NCI-H774 (cell line): Measurements from ENCODE around the gene TLR9.

Source experiments
- DNase-seq: peaks from one replicate; lab custom pipeline; 2025; lab: John Stamatoyannopoulos, UW

TLR9 gene

DNA sequence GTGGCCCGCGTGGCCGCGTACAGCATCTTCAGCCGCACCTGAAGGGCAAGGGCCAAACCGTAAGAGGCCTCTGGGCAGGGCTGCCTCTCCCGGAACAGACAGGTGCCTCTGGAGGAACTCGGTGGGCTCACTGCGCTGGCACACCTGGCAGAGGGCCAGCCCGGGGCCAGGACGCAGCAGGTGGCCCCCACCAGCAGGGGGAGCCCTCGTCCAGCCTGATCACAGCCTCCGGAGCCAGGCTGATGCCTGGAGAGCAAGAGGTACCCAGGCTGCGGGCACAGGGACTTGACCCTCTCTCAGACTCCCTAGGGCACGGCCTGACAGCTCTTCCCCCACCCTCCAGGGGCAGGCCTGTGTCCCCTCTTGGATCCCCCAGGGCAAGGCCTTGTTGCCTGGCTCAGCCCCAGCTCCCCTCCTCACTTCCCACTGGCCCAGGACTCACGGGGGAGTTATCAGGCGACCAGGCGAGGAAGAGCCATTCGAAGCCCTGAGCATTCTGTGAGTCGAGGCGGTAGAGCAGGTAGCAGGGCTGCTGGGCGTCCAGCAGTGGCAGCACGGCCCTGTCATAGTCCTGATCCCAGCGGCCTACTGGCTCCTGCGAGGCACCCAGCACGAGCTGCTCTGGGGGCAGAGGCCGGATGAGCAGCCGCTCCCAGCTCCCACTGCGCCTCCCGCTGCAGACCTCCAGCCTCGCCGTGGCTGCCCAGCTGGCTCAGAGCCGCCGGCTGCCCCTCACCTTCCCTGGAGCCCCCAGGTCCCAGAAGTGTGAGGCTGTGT, 6.2 kb upstream of the TLR9 start:
- no peak for DNase-seq

DNA sequence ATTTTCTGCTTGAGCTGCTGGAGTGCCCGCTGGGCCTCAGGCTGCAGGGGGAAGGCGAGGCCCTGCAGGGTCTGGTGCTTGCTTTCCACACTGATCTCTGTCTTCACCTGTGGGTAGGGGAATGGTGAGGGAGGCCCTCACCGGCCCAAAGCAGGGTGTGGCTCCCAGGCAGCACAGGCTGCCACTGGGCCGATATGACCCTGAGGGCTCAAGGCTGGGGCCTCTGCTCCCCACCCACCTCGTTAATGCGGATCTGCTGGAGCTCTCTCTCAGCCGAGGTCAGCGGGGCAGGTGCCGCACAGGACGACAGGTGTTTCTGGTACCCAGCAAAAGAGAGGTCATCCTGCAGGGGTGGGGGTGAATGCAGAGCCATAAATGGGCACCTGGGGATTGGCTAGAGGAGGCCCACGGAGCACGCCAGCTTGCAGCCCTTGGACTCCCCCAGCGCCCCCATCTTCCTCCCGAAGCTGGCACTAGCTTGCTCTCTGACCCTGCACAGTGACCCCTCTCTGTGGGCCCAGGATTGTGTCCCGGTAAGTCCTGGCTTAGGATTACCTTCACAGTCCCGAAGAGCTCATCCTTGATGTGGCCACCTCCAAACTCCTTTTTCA, 5.5 kb upstream of the TLR9 start:
- no peak for DNase-seq

DNA sequence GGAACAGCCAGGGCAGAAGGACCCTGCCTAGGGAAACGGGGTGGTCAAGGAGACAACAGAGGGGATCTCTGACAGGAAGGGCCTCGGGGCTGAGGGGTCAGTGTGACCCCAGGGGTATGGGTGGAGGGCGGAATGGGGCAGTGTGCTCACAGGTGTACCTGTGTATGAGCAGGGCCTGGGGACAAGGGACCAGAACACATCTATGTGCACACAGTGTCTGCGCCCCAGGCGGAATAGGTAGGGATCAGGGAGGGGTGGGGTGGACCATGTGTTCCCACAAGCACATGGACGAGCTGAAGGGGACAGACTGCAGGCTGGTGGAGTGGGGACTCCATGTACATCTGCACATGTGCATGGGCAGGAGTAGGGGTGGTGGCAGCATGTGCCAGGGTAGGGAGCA, 5.0 kb upstream of the TLR9 start:
- no peak for DNase-seq

DNA sequence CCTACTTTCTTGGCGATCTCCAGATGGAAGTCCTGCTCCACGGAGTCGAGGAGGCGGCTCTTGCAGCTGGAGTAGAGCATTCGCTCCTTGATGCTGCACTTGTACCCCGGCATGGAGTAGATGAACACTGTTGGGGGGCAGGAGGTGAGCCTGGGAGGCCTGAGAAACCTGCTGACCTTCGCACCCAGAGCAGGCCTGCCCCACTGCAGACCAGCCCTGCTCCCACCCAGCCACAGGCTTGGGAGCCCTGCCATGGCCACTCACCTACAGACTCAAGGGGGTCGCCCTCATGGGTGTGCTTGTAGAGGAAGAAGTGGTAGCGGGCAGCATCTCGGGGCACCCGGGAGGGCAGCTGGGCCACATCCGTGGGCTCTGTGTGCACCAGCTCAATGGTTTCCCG, 4.2 kb upstream of the TLR9 start:
- DNase-seq = no peak

DNA sequence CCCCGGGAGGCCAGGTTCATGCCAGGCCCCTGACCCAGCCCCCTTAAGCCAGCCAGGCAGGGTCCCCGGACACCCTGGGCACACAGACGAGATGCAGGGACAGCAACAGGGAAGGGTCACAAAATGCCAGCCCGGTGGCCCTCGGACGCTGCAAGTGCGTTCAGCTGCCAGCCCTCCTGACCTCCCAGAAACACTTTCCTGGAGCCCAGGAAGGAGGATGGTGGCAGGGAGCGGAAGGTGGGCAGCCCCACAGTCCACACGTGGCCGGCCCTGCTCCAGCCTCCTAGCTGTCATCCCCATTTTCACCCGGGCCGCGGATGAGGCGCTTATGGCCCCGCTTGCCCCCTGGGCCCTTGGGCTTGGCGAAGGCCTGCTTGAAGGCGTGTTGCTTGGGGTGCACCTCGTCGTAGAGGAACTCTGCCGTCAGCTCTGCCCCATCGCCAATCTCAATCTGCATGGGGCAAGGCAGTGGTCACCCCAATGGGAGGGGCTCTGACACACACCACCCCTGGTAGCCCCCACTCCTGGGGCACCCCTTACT, 3.4 kb upstream of the TLR9 start:
- DNase-seq = no peak

DNA sequence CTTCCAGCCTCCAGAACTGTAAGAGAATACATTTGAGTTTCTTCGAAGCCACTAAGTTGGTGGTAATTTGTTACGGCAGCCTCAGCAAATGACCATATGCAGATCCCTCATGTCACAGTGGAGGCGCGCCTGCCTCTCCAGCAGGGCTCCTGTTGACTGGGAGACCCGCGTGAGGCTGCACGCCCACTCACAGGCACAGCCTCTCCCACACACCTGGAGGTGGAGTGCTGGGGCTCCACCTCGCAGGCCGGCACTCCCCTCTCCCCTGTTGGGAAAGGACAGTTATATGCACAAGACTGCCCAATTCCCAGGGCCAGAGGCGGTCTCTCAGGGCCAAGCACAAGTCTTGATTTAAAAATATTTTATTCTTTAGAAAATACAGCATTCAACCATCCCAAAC, 2.8 kb upstream of the TLR9 start:
- no peak for DNase-seq

DNA sequence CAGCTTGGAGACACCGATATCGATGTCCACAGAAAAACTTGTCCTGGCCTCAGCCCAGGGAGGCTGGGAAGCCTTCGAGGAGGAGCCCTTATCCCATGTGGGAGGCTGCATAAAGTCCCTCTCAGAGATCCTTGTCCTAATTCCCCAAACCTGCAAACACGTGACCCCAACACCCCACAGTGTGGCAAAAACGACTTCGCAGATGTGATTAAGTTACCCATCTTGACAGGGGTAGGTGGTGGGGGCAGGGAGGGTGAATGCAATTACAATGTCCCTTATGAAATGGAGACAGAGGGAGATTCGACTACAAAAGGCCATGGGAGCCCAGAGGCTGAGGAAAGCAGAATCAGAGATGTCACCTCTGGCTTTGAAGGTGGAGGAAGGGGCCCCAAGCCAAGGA, 2.3 kb upstream of the TLR9 start:
- DNase-seq = no peak

DNA sequence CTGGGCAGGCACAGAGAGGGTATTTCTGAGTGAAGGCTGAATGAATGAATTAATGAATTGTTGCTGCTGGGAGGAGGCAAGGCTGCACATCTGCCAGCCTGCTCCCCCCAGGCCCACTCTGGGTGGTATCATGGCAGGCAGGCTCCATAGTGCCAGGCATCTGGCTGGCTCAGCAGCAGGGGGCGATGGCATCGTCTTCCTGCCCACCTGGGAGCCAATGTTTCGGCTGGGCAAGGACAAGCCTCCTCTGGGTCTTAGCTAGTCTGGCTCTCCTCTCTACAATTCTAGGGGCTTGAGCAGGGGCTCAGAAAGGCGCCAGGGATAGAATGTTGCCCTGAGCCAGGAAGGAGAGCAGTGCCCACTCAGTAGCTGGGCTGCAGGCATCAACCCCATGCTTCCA, 1.7 kb upstream of the TLR9 start:
- no peak for DNase-seq

DNA sequence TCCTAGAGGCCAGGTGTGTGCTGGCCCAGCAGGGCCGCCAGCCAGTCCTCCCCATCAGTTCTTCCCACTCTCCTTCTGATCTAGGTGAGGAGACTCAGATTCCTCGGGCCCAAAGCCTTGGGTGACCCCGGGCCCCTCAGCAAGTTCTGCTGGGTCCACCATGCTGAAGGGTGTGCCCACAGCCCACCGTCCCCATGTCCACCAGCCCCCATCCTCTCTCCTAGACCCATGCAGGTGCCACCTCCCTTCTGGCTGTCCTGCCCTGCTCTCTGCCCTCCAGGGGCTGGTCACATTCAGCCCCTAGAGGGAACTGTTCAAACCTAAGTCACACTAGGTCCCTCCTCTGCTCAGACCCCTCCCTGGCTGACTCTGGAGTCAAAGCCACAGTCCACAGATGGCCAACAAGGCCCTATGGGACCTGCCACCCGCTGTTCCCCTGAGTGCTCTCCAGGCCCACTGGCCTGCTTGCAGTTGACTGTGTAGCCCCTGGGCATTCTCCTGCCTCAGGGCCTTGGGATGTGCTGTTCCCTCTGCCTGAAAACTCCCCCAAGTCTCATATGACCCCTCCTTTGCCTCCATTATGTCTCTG, 878 bp upstream of the TLR9 start:
- DNase-seq = no peak

DNA sequence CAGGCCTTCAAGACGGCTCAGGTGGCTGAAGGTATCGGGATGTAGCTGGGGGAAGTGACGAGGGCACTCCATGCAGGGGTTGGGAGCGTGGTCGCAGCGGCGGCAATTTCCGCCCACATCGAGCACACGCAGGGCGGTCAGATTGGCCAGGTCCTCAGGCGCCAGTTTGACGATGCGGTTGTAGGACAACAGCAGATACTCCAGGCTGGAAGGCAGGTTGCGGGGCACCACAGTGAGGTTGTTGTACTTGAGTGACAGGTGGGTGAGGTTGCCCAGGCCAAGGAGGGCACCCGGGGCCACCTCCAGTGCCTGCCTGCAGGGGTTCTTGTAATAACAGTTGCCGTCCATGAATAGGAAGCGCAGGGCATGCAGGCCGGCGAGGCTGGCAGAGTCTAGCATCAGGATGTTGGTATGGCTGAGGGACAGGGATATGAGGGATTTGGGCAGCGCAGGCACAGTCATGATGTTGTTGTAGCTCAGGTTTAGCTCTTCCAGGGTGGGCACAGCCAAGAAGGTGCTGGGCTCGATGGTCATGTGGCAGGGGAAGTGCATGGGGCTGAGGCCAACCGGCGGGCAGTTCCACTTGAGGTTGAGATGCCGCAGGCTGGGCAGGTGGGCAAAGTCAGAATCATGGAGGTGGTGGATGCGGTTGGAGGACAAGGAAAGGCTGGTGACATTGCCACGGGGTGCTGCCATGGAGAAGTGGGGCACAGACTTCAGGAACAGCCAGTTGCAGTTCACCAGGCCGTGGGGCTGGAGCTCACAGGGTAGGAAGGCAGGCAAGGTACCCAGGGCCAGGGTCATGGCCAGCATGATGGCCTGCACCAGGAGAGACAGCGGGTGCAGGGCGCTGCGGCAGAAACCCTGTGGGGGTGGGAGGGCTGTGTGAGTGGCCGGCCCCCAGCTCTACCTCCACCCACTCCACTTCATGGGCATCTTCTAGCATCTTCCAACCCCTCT, 1.7 kb downstream of the TLR9 start:
- DNase-seq = no peak

DNA sequence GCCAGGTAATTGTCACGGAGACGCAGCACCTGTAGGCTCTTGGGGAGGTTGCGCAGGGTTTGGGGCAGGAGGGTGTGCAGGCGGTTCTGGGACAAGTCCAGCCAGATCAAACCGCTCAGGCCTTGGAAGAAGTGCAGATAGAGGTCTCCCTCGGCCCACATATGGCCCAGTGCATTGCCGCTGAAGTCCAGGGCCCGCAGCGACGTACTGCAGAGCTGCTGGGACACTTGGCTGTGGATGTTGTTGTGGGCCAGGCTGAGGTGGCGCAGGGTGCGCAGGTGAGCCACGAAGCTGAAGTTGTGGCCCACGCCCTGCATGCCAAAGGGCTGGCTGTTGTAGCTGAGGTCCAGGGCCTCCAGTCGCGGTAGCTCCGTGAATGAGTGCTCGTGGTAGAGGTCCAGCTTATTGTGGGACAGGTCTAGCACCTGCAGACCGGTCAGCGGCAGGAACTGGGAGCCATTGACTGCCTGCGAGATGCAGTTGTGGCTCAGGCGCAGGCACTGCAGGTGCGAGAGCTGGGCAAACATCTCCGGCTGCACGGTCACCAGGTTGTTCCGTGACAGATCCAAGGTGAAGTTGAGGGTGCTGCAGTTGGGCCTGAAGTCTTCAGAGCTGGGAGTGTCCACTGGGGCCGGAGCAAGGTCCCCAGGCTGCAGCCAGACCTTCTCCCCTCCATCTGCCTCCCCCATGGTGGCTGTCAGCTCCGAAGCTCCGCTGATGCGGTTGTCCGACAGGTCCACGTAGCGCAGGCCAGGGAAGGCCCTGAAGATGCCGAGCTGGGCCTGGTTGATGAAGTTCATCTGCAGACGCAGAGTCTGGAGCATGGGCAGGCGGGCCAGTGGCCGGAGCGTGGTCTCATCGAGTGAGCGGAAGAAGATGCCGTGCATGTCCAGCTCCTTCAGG, 2.9 kb downstream of the TLR9 start:
- no peak for DNase-seq

DNA sequence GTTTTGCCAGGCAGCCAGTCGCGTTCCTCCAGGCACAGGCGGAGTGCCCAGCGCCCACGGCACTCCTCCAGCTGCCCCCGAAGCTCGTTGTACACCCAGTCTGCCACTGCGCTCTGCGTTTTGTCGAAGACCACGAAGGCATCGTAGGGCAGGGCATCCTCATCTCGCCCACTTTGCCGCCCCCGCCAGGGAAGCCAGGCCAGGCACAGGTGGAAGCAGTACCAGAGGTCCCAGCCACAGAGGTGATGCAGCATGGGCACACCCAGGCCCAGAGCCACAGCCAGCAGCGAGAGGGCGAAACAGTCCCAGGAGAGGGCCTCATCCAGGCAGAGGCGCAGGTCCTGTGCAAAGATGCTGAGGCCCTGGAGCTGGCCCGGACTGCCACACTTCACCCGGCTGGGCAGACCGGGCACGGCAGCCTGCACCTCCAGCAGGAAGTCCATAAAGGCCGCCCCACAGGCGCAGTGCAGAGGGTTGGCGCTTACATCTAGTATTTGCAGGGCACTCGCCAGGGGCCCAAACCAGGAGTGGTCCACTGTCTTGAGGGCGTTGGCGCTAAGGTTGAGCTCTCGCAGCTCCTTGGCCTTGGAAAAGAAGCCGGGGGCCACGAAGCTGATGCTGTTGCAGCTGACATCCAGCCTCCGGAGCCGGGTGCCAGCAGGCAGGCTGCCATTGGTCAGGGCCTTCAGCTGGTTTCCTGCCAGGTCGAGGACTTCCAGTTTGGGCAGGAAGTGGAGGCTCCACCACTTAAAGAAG, 3.7 kb downstream of the TLR9 start:
- no peak for DNase-seq

DNA sequence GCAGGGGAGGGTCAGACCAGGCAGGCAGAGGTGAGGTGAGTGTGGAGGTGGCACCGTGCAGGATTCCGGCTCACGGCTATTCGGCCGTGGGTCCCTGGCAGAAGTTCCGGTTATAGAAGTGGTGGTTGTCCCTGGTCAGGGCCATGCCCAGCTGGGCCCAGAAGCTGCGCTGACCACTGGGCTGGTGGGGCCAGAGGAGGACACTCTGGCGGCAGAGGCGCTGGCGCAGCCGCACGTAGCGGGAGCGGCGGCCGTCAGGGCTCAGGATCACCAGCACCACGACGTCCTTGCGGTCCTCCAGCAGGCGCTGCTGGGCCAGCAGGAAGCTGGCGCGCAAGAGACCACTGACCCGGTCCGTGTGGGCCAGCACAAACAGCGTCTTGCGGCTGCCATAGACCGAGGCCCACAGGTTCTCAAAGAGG, 4.3 kb downstream of the TLR9 start:
- DNase-seq = no peak

DNA sequence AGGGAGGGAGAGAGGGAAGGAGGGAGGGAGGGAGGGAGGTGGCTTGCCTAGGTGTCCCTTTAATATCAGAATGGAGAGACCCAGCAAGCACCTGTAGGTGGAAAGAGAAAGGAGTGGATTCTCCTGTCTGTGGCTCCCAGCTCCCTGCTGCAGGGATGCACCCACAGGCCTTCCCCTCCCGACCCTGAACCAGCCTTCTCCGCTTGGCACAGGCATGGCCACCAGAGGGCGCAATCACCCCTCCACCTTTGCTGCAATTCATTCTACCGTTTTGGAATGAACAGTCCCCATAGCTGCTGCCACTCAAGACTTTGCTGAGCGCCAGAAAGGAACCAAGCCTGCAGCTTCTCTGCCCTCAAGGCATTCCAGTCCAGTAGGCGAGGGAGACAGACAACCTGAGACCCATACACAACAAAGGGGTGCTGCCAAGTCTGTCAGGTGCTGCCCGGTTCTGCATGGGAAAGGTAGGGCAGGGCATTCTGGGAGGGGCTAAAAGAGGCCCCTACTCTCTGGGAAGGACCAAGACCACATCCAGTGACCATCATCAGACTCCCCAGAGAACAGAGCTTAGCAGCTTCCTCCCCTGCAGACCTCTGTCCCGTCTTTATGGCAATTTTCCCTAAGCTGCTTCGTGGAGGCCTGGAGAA, 4.9 kb downstream of the TLR9 start:
- DNase-seq = peak; percentile 3

DNA sequence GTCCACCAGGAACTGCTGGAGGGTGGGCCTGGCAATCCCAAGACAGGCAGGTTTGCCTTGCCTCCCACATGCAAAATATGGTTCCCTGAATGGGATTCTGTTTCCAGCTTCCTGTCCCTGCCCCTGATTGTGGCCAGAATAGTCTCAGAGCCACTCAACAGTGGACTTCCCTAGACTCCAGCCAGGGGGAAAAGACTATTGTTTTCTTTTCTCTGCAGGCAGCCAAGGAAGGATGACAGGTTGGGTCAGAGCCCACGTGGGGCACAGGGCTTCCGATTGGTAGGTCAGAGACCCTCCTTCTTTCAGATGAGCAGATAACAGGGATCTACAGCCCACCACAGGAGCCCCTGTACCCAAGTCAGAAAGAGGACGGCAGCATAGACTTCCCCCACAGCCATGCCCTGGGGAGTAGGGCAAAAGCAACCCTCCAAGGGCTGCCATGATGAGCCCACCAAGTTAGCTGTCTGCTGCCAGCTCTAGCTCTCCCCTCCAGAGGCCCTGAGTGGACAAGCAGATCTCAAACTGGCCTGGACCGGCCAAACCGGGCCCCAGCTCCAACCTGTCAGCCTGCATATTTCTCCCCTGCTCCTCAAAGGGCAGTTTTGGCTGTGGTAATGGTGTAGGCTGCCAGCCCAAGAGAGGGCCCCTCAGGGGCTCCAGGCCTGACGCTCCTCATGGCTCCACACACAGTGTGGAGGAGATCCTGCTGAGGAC, 6.4 kb downstream of the TLR9 start:
- no peak for DNase-seq

DNA sequence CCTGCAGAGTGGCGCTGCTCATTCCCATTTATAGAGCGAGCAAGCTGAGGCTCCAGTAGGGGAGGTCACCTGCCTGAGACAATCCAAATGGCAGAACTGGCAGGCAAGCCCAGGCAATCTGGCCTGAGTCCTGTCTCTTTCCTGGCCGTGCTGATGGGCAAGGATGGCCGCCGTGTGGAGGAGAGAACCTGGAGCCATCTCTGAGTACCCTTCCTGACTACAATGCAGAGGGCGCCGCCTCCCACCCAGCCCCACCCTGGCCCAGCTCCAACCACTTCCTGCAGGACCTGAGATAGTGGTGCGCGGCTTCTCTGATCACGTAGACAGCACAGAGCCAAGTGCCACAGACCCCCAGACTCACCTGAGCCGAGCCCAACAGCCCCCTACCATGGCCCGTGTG, 7.0 kb downstream of the TLR9 start:
- no peak for DNase-seq

DNA sequence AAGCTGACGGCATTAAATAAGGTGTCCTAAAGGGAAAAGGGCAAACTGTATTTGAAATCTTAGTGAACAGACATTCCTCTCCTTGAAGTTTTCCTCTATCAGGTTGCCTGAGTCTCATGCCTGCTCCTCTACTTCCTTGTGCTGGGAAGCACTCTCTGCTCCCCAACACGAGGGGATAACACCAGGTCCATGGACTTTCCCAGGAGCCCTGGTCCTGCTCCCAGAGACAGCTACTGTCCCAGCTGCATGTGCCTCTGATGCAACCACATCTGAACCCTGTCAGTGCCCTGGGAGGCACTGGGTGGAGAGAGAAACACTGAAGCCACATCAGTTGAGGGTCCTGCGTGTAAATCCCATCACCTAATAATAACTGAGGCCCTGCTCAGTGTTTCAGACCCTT, 7.4 kb downstream of the TLR9 start:
- DNase-seq = no peak

DNA sequence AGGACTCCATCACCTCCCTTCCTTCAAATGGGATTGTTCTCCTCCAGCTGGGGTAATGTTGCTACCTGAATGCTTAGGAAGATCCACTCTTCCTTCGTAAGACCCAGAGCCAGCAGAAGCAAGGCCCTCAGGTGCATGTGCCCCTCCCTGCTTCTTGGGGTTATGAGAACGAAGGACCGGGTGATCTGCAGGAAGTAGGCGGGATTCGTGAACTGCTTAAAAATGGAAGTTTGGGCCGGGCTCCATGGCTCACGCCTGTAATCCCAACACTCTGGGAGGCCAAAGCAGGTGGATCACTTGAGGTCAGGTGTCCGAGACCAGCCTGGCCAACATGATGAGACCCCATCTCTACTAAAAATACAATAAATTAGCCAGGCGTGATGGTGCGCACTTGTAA, 8.0 kb downstream of the TLR9 start:
- DNase-seq = no peak
